ENCODE results near the gene FBXO39. TPM values are rescaled to one million over a fixed set of nuclear protein-coding genes. Genes with fewer than 3 reads are reported as not detected.

FBXO39 gene
- total RNA-seq, 1 donor from 2014 or later: not detected

DNA sequence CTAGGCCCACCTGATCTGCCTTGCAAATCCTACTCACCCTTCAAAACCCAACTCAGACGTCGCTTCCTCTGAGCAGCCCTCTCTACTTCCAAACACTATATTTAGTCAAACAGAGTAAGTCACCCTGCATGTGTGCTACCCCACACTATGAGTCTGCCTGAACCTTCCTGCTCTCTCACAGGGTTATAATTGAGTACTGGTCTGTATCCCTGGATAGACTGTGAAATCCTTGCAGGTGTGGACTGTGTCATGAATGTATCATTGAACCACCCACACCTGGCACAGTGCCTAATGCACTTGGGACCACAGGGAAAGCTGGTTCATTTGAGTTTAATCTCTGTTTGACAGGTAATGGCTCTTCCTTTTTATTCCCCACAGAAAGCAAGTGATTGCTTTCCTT is 3.4 kb downstream of the FBXO39 start:
- Mint-ChIP-seq H3K4me3 (ENCODE audit: low read depth) (no peak overlapping the region), H3K27ac (no peak overlapping the region)

DNA sequence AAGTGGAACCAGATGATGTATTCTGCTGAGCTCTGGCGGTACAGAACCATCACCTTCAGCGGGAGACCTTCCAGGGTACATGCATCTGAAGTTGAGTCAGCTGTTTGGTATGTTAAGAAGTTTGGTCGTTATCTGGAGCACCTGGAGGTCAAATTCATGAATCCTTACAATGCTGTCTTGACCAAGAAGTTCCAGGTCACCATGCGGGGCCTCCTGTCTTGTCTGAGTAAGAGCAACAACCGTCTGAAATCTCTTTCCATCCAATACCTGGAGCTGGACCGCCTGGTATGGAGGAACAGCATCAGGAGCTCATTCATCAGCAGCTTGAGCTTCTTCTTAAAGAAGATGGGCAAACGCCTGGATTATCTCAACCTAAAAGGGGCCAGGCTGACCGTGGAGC is 4.0 kb downstream of the FBXO39 start:
- Mint-ChIP-seq H3K4me3 (ENCODE audit: low read depth) (no peak overlapping the region), H3K36me3 (ENCODE audit: insufficient read depth) (no peaks in the 10 kb centered on the region), H3K27me3 (peaks cover 39% of the 10 kb centered on the region), H3K9me3 (ENCODE audit: low read depth) (peaks cover under 1% of the 10 kb centered on the region), H3K4me1 (ENCODE audit: low read depth) (peaks cover 7% of the 10 kb centered on the region), H3K27ac (no peak overlapping the region)
- DNase-seq (ENCODE audit: low spot score, unreplicated experiment): no peak
- TF ChIP-seq, protein P1, sequence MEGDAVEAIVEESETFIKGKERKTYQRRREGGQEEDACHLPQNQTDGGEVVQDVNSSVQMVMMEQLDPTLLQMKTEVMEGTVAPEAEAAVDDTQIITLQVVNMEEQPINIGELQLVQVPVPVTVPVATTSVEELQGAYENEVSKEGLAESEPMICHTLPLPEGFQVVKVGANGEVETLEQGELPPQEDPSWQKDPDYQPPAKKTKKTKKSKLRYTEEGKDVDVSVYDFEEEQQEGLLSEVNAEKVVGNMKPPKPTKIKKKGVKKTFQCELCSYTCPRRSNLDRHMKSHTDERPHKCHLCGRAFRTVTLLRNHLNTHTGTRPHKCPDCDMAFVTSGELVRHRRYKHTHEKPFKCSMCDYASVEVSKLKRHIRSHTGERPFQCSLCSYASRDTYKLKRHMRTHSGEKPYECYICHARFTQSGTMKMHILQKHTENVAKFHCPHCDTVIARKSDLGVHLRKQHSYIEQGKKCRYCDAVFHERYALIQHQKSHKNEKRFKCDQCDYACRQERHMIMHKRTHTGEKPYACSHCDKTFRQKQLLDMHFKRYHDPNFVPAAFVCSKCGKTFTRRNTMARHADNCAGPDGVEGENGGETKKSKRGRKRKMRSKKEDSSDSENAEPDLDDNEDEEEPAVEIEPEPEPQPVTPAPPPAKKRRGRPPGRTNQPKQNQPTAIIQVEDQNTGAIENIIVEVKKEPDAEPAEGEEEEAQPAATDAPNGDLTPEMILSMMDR (IDR thresholded peaks at IDR 0.05; ENCODE audit: unreplicated experiment): no peak

More for the DNA sequence above, 3.4 kb downstream of the FBXO39 start:
- Mint-ChIP-seq H3K27me3 (peaks cover 42% of the 10 kb centered on the region), H3K36me3 (ENCODE audit: insufficient read depth) (peaks cover 1% of the 10 kb centered on the region), H3K4me1 (ENCODE audit: low read depth) (peaks cover 7% of the 10 kb centered on the region), H3K9me3 (ENCODE audit: low read depth) (peaks cover 2% of the 10 kb centered on the region)
- DNase-seq (ENCODE audit: low spot score, unreplicated experiment): no peak
- TF ChIP-seq, protein P1 (IDR thresholded peaks at IDR 0.05; ENCODE audit: unreplicated experiment): no peak

DNA sequence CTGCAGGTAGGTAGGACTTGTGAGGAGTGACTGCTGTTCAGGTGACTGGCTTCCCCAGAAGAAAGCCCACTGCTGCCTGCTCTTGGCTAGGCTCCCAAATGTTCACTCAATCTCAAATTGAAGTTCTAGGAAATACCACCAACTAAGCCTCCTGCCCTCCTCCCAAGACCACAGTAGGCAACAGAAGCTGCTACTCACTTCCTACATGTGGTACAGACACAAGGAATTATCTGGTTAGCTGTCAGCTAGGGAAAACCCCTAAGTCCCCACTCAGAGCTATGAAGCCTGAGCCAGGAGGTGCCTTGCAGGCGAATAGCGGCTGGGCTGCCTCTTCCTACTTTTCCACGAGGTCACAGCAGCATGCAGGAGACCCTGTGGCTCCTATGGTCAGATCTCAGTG is 4.9 kb downstream of the FBXO39 start:
- Mint-ChIP-seq H3K27ac (no peak overlapping the region), H3K36me3 (ENCODE audit: insufficient read depth) (no peaks in the 10 kb centered on the region), H3K9me3 (ENCODE audit: low read depth) (peaks cover 5% of the 10 kb centered on the region), H3K4me1 (ENCODE audit: low read depth) (peaks cover 7% of the 10 kb centered on the region), H3K27me3 (peaks cover 30% of the 10 kb centered on the region), H3K4me3 (ENCODE audit: low read depth) (no peak overlapping the region)
- no peak for DNase-seq (ENCODE audit: low spot score, unreplicated experiment)
- TF ChIP-seq, protein P1 (IDR thresholded peaks at IDR 0.05; ENCODE audit: unreplicated experiment): no peak

DNA sequence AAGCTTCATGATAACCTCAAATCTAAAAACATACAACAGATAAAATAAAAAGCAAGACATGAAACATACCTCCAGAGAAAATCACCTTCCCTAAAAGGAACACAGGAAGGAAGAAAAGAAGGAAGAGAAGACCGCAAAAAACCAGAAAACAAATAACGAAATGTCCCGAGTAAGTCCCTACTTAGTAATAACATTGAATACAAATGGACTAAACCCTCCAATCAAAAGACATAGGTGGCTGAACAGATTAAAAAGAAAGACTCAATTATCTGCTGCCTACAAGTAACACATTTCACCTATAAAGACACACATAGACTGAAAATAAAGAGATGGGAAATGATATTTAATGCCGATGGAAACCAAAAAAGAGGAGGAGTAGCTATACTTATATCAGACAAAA is 6.2 kb downstream of the FBXO39 start:
- no peaks in the 10 kb centered on the region for H3K36me3 Mint-ChIP-seq (ENCODE audit: insufficient read depth)
- TF ChIP-seq, protein P1 (IDR thresholded peaks at IDR 0.05; ENCODE audit: unreplicated experiment): no peak
- H3K27me3 Mint-ChIP-seq: peaks cover 18% of the 10 kb centered on the region

DNA sequence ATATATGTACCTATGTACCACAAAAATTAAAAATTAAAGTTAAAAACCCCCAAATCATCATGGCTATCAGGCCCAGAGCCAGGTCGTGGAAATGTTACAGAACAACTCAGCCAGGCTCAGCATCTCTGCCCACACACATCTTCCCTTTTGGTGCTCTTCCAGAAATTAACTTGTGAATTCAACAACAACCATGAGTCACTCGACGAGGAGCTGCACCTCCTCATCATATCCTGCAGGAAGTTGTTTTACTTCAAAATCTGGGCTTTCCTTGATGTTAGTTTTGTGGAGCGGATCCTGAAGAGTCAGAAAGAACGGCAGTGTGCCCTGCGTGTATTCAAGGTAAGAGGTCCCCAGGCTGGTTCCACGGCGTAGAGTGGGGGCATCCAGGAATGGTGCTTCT is 10.6 kb downstream of the FBXO39 start:
- Mint-ChIP-seq H3K36me3 (ENCODE audit: insufficient read depth) (no peaks in the 10 kb centered on the region), H3K4me1 (ENCODE audit: low read depth) (peaks cover 13% of the 10 kb centered on the region), H3K27ac (no peak overlapping the region), H3K27me3 (no peaks in the 10 kb centered on the region), H3K4me3 (ENCODE audit: low read depth) (no peak overlapping the region), H3K9me3 (ENCODE audit: low read depth) (peaks cover 5% of the 10 kb centered on the region)
- TF ChIP-seq, protein P1 (IDR thresholded peaks at IDR 0.05; ENCODE audit: unreplicated experiment): no peak
- DNase-seq (ENCODE audit: low spot score, unreplicated experiment): no peak

More for the DNA sequence above, 6.2 kb downstream of the FBXO39 start:
- DNase-seq (ENCODE audit: low spot score, unreplicated experiment): no peak
- Mint-ChIP-seq H3K4me3 (ENCODE audit: low read depth) (no peak overlapping the region), H3K4me1 (ENCODE audit: low read depth) (peaks cover 9% of the 10 kb centered on the region), H3K9me3 (ENCODE audit: low read depth) (peaks cover 5% of the 10 kb centered on the region), H3K27ac (no peak overlapping the region)

All from progenitor cell of endocrine pancreas (in vitro differentiated cells).